HEK293 (cell line): ENCODE measurements around the gene ARHGAP15.

Experiments used
- CTCF ChIA-PET: fragments of 350-600 bp; formaldehyde crosslinking; extraction: SDS; loops from one replicate; lab custom pipeline; 2021; ENCODE audit warnings: antibody characterized with exemption; lab: Yijun Ruan, JAX
- POLR2A ChIA-PET: fragments of 300-600 bp; formaldehyde crosslinking; extraction: SDS; loops from one replicate; lab custom pipeline; 2020; ENCODE audit warnings: antibody characterized with exemption, inconsistent platforms; lab: Yijun Ruan, JAX
- H3K27ac ChIP-seq: fragments of 200-500 bp; sonication (Bioruptor generic); 2 replicates; pipeline ENCODE4 v1.5.1; 2014; ENCODE audit warnings: low read depth, low read length, control low read depth, inconsistent platforms; ENCODE audit errors: extremely low read depth
- H3K36me3 ChIP-seq, 2 experiments: fragments of 200-500 bp in 1 of 2; sonication (Bioruptor generic) in 1 of 2; 1 replicate in 1 of 2; 2 replicates in 1 of 2; pipeline ENCODE4 v1.5.1; 2014 to 2017; ENCODE audit warnings: inconsistent platforms in 2 of 2, low read length in 2 of 2; ENCODE audit not compliant: control insufficient read depth in 2 of 2, insufficient read depth in 1 of 2
- H3K4me1 ChIP-seq: fragments of 200-500 bp; sonication (Bioruptor generic); 2 replicates; pipeline ENCODE4 v1.5.1; 2014; ENCODE audit warnings: mild to moderate bottlenecking, low read length, inconsistent platforms; ENCODE audit not compliant: control insufficient read depth, insufficient read depth
- H3K4me3 ChIP-seq: 2 replicates; pipeline ENCODE4 v1.5.1; 2011; ENCODE audit warnings: low read depth, mild to moderate bottlenecking, control low read depth, low read length, moderate library complexity
- H3K9me3 ChIP-seq: fragments of 200-500 bp; sonication (Bioruptor generic); 2 replicates; pipeline ENCODE4 v1.5.1; 2014; ENCODE audit warnings: low read depth, low read length, inconsistent platforms; ENCODE audit not compliant: control insufficient read depth, insufficient read depth
- CTCF ChIP-seq: fragments of 450-650 bp; formaldehyde crosslinking; IDR thresholded peaks from 2 replicates; pipeline ENCODE4 v1.5.1; 2016; ENCODE audit warnings: missing biosample characterization, missing genetic modification characterization
- ELK4 ChIP-seq: IDR thresholded peaks from 2 replicates; pipeline ENCODE4 v1.6.1; 2011; ENCODE audit warnings: mild to moderate bottlenecking, low read depth, low read length, borderline replicate concordance
- GLI4 ChIP-seq: fragments of 450-650 bp; formaldehyde crosslinking; IDR thresholded peaks from 2 replicates; pipeline ENCODE4 v1.5.1; 2016; ENCODE audit warnings: missing biosample characterization, missing genetic modification characterization
- IKZF3 ChIP-seq: fragments of 450-650 bp; IDR thresholded peaks from 2 replicates; pipeline ENCODE4 v1.5.0; 2018; ENCODE audit warnings: missing biosample characterization, mild to moderate bottlenecking, missing genetic modification characterization, moderate library complexity
- KLF7 ChIP-seq: fragments of 450-650 bp; formaldehyde crosslinking; IDR thresholded peaks from 2 replicates; pipeline ENCODE4 v1.5.1; 2016; ENCODE audit warnings: missing biosample characterization, missing genetic modification characterization, borderline replicate concordance
- OVOL3 ChIP-seq: fragments of 450-650 bp; formaldehyde crosslinking; IDR thresholded peaks from 2 replicates; pipeline ENCODE4 v1.5.1; 2016; ENCODE audit warnings: missing biosample characterization, missing genetic modification characterization
- PATZ1 ChIP-seq: fragments of 450-650 bp; formaldehyde crosslinking; IDR thresholded peaks from 2 replicates; pipeline ENCODE4 v1.5.1; 2016; ENCODE audit warnings: missing biosample characterization, missing genetic modification characterization
- SP2 ChIP-seq: fragments of 450-650 bp; formaldehyde crosslinking; IDR thresholded peaks from 2 replicates; pipeline ENCODE4 v1.5.1; 2016; ENCODE audit warnings: missing biosample characterization, missing genetic modification characterization
- TRIM28 ChIP-seq: IDR thresholded peaks from 2 replicates; pipeline ENCODE4 v1.6.1; 2011; ENCODE audit warnings: low read length, control low read depth, borderline replicate concordance
- ZBTB7A ChIP-seq: fragments of 450-650 bp; formaldehyde crosslinking; IDR thresholded peaks from 2 replicates; pipeline ENCODE4 v1.5.1; 2016; ENCODE audit warnings: low read depth, missing biosample characterization, missing genetic modification characterization
- ZFP69B ChIP-seq: fragments of 450-650 bp; formaldehyde crosslinking; IDR thresholded peaks from 2 replicates; pipeline ENCODE4 v1.5.1; 2016; ENCODE audit warnings: missing biosample characterization, missing genetic modification characterization
- ZIC2 ChIP-seq: fragments of 450-650 bp; formaldehyde crosslinking; IDR thresholded peaks from 2 replicates; pipeline ENCODE4 v1.5.1; 2016; ENCODE audit warnings: missing biosample characterization, missing genetic modification characterization
- ZNF112 ChIP-seq: fragments of 450-650 bp; formaldehyde crosslinking; IDR thresholded peaks from 2 replicates; pipeline ENCODE4 v1.5.0; 2017; ENCODE audit warnings: missing biosample characterization, missing genetic modification characterization
- ZNF114 ChIP-seq: fragments of 450-650 bp; formaldehyde crosslinking; IDR thresholded peaks from 2 replicates; pipeline ENCODE4 v1.5.0; 2017; ENCODE audit warnings: missing biosample characterization, missing genetic modification characterization
- ZNF140 ChIP-seq: fragments of 450-650 bp; formaldehyde crosslinking; IDR thresholded peaks from 2 replicates; pipeline ENCODE4 v1.5.1; 2016; ENCODE audit warnings: missing biosample characterization, missing genetic modification characterization
- ZNF16 ChIP-seq: fragments of 450-650 bp; formaldehyde crosslinking; IDR thresholded peaks from 2 replicates; pipeline ENCODE4 v1.5.1; 2016; ENCODE audit warnings: low read depth, missing biosample characterization, missing genetic modification characterization
- ZNF184 ChIP-seq: fragments of 450-650 bp; IDR thresholded peaks from 2 replicates; pipeline ENCODE4 v1.5.1; 2018; ENCODE audit warnings: missing biosample characterization, mild to moderate bottlenecking, missing genetic modification characterization
- ZNF37A ChIP-seq: fragments of 450-650 bp; IDR thresholded peaks from 2 replicates; pipeline ENCODE4 v1.5.1; 2018; ENCODE audit warnings: missing biosample characterization, missing genetic modification characterization
- ZNF510 ChIP-seq: fragments of 450-650 bp; formaldehyde crosslinking; IDR thresholded peaks from 2 replicates; pipeline ENCODE4 v1.5.1; 2018; ENCODE audit warnings: mild to moderate bottlenecking, missing genetic modification characterization, missing biosample characterization; ENCODE audit not compliant: insufficient replicate concordance
- ZNF513 ChIP-seq: fragments of 450-650 bp; IDR thresholded peaks from 2 replicates; pipeline ENCODE4 v1.5.1; 2018; ENCODE audit warnings: missing biosample characterization, missing genetic modification characterization
- ZNF571 ChIP-seq: fragments of 450-650 bp; formaldehyde crosslinking; IDR thresholded peaks from 2 replicates; pipeline ENCODE4 v1.5.0; 2017; ENCODE audit warnings: missing biosample characterization, missing genetic modification characterization
- ZNF610 ChIP-seq: fragments of 450-650 bp; formaldehyde crosslinking; IDR thresholded peaks from 2 replicates; pipeline ENCODE4 v1.5.1; 2016; ENCODE audit warnings: missing biosample characterization, missing genetic modification characterization, borderline replicate concordance
- ZNF629 ChIP-seq: fragments of 450-650 bp; formaldehyde crosslinking; IDR thresholded peaks from 2 replicates; pipeline ENCODE4 v1.5.1; 2017; ENCODE audit warnings: missing biosample characterization, missing genetic modification characterization
- ZNF654 ChIP-seq: fragments of 450-650 bp; formaldehyde crosslinking; IDR thresholded peaks from 2 replicates; pipeline ENCODE4 v1.5.1; 2016; ENCODE audit warnings: low read depth, missing biosample characterization, missing genetic modification characterization
- ZNF692 ChIP-seq: fragments of 450-650 bp; formaldehyde crosslinking; IDR thresholded peaks from 2 replicates; pipeline ENCODE4 v1.5.1; 2016; ENCODE audit warnings: missing biosample characterization, missing genetic modification characterization
- ZSCAN30 ChIP-seq: fragments of 450-650 bp; IDR thresholded peaks from 2 replicates; pipeline ENCODE4 v1.5.1; 2018; ENCODE audit warnings: missing biosample characterization, mild to moderate bottlenecking, missing genetic modification characterization, moderate library complexity
- ZXDB ChIP-seq: fragments of 450-650 bp; formaldehyde crosslinking; IDR thresholded peaks from 2 replicates; pipeline ENCODE4 v1.5.1; 2016; ENCODE audit warnings: missing biosample characterization, missing genetic modification characterization

Gene ARHGAP15

GRCh38 chr2:143263066-143263625, 133.9 kb downstream of the ARHGAP15 start:
- H3K4me3 ChIP-seq: no peak overlapping the region
- ChIA-PET POLR2A (no interaction called here), CTCF (no interaction called here)
- no peaks in the 10 kb centered on the region for H3K9me3 ChIP-seq
- no peaks in the 10 kb centered on the region for H3K36me3 ChIP-seq
- no peaks in the 10 kb centered on the region for H3K4me1 ChIP-seq
- TF ChIP-seq ZSCAN30 (tag by site-specific recombination): no peak
- TF ChIP-seq ZNF184: no peak
- peak; percentile 7; the same call in 1 of the 2 replicates for TF ChIP-seq CTCF
- no peak for TF ChIP-seq ZNF510
- peak; percentile 20; the same call in 1 of the 2 replicates for TF ChIP-seq ZNF654
- TF ChIP-seq SP2: no peak
- H3K27ac ChIP-seq: no peak overlapping the region

GRCh38 chr2:143264851-143265250, 135.6 kb downstream of the ARHGAP15 start:
- ChIA-PET CTCF (interaction anchor here (0.7 to 2.9 kb wide), 4 partner anchors 16 to 135 kb away, joined by 3 to 13 read pairs (median 4); no protein-coding TSS in a partner anchor), POLR2A (no interaction called here)
- H3K27ac ChIP-seq: no peak overlapping the region

GRCh38 chr2:143279672-143280071, 150.5 kb downstream of the ARHGAP15 start:
- Histone ChIP-seq H3K9me3 (no peaks in the 10 kb centered on the region), H3K4me1 (no peaks in the 10 kb centered on the region), H3K36me3 (no peaks in the 10 kb centered on the region), H3K27ac (no peak overlapping the region), H3K4me3 (no peak overlapping the region)
- TF ChIP-seq KLF7 (tag by site-specific recombination) (no peak), GLI4 (tag by site-specific recombination) (no peak), IKZF3 (tag by site-specific recombination) (no peak), ZNF513 (tag by site-specific recombination) (no peak), PATZ1 (tag by site-specific recombination) (no peak), ZIC2 (tag by site-specific recombination) (no peak), ZFP69B (no peak)
- ChIA-PET CTCF (interaction anchor here (0.6 to 2.2 kb wide), 6 partner anchors 21 to 944 kb away, joined by 3 to 8 read pairs (median 3); no protein-coding TSS in a partner anchor), POLR2A (no interaction called here)

More at GRCh38 chr2:143264851-143265250, 135.6 kb downstream of the ARHGAP15 start:
- Histone ChIP-seq H3K36me3 (no peaks in the 10 kb centered on the region), H3K9me3 (no peaks in the 10 kb centered on the region), H3K4me3 (no peak overlapping the region), H3K4me1 (no peaks in the 10 kb centered on the region)
- no peak for TF ChIP-seq ZNF610 (tag by site-specific recombination)
- no peak for TF ChIP-seq OVOL3 (tag by site-specific recombination)
- no peak for TF ChIP-seq ZNF571 (tag by site-specific recombination)
- TF ChIP-seq ZXDB (tag by site-specific recombination): no peak
- TF ChIP-seq ZNF114: no peak
- TF ChIP-seq ZNF37A: no peak
- TF ChIP-seq ZBTB7A (tag by site-specific recombination): no peak
- no peak for TF ChIP-seq ELK4
- no peak for TF ChIP-seq ZNF140 (tag by site-specific recombination)
- TF ChIP-seq ZNF692 (tag by site-specific recombination): no peak
- TF ChIP-seq ZNF112 (tag by site-specific recombination): no peak
- TF ChIP-seq TRIM28: no peak
- TF ChIP-seq ZNF629 (tag by site-specific recombination): no peak
- TF ChIP-seq ZNF16: no peak
